Smooth muscle cell (in vitro differentiated cells): ENCODE data around the gene GUCY2F. TPM values are rescaled to one million over a fixed set of nuclear protein-coding genes. Genes with fewer than 3 reads are reported as not detected.

Experiments used
- DNase-seq: peaks from one replicate; lab custom pipeline; 2025; ENCODE audit not compliant: unreplicated experiment; lab: John Stamatoyannopoulos, UW
- H2AFZ ChIP-seq: fragments of 200-600 bp; sonication (generic); 2 replicates; pipeline ENCODE4 v1.6.0; 2016; ENCODE audit warnings: antibody characterized with exemption, low read depth, mild to moderate bottlenecking
- H3F3A ChIP-seq: fragments of 200-600 bp; sonication (generic); 2 replicates; pipeline ENCODE4 v1.6.0; 2017; ENCODE audit warnings: antibody characterized with exemption, low read depth
- H3K27ac ChIP-seq: fragments of 200-600 bp; sonication (generic); 2 replicates; pipeline ENCODE4 v1.5.1; 2016; ENCODE audit warnings: low read depth, mild to moderate bottlenecking
- H3K27me3 ChIP-seq: fragments of 200-600 bp; sonication (generic); 2 replicates; pipeline ENCODE4 v1.6.1; 2016; ENCODE audit warnings: low read depth, mild to moderate bottlenecking
- H3K36me3 ChIP-seq: fragments of 200-600 bp; sonication (generic); 2 replicates; pipeline ENCODE4 v1.5.1; 2016; ENCODE audit warnings: low read depth
- H3K4me1 ChIP-seq: fragments of 200-600 bp; sonication (generic); 2 replicates; pipeline ENCODE4 v1.5.1; 2016; ENCODE audit warnings: low read depth
- H3K4me2 ChIP-seq: fragments of 200-600 bp; sonication (generic); 2 replicates; pipeline ENCODE4 v1.6.0; 2016; ENCODE audit warnings: mild to moderate bottlenecking
- H3K4me3 ChIP-seq: fragments of 200-600 bp; sonication (generic); 2 replicates; pipeline ENCODE4 v1.5.1; 2016; ENCODE audit warnings: mild to moderate bottlenecking
- H3K79me2 ChIP-seq: fragments of 200-600 bp; sonication (generic); 2 replicates; pipeline ENCODE4 v1.6.0; 2016; ENCODE audit warnings: low read depth, mild to moderate bottlenecking
- H3K9ac ChIP-seq: fragments of 200-600 bp; sonication (generic); 2 replicates; pipeline ENCODE4 v1.6.0; 2016; ENCODE audit warnings: low read depth
- H3K9me3 ChIP-seq: fragments of 200-600 bp; sonication (generic); replicated peaks from 2 replicates; pipeline ENCODE4 v1.5.1; 2016; ENCODE audit warnings: low read depth
- H4K20me1 ChIP-seq: fragments of 200-600 bp; sonication (generic); 2 replicates; pipeline ENCODE4 v1.6.0; 2016; ENCODE audit warnings: low read depth
- whole genome bisulfite sequencing: methylation state at CpG from one replicate; pipeline ENCODE4 v1.1.7; 2016; ENCODE audit warnings: low lambda C conversion rate; 5-methylcytosine and 5-hydroxymethylcytosine counted together
- polyA plus RNA-seq: library from polyadenylated mRNA; unstranded; fragments of >200 nt; fragmentation: Nextera tagmentation; extraction: Ambion mirVana; gene quantifications from 2 replicates; pipeline ENCODE4 v1.2.1, GENCODE V29; 2016
- total RNA-seq: library from RNA; depleted of rRNA; stranded (reverse); fragments of >200 nt; gene quantifications from 2 replicates; pipeline ENCODE4 v1.2.3, GENCODE V29; 2014
- TF ChIP-seq, protein P1 (sequence below): fragments of 200-600 bp; sonication (generic); IDR thresholded peaks from 2 replicates; pipeline ENCODE4 v1.5.1; 2017; ENCODE audit warnings: borderline replicate concordance, mild to moderate bottlenecking, antibody characterized with exemption; ENCODE audit not compliant: insufficient read depth, poor library complexity, severe bottlenecking

GUCY2F gene
- total and polyA plus RNA-seq, 2 experiments from 2014 or later, result not detected

DNA sequence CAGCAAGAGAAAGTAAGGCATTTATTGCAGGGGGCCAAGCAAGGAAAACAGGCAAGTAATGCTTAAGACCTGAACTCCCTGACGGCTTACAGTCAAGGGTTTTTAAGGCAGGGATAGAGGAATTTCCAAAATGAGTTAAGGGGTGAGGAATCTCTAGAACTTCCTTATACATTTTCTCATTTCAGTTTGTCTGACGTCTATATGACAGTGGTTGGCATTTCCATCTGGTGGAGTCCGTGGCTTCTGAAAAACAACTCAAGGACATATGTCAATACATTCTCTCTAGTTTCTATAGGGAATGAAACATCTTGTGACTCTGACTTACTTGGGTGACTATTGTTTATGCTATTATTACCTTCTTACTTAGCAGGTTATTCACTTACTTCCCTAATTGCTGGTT is 19.3 kb upstream of the GUCY2F start:
- no peak for DNase-seq
- Histone ChIP-seq H3K36me3 (no peaks in the 10 kb centered on the region), H3K27ac (no peak overlapping the region), H3K4me3 (no peak overlapping the region), H3F3A (no peaks in the 10 kb centered on the region), H3K79me2 (no peaks in the 10 kb centered on the region), H4K20me1 (no peaks in the 10 kb centered on the region), H3K27me3 (no peaks in the 10 kb centered on the region), H3K9ac (no peak overlapping the region), H3K9me3 (no peaks in the 10 kb centered on the region), H3K4me1 (no peaks in the 10 kb centered on the region), H3K4me2 (no peak overlapping the region), H2AFZ (no peak overlapping the region)
- TF ChIP-seq, protein P1, sequence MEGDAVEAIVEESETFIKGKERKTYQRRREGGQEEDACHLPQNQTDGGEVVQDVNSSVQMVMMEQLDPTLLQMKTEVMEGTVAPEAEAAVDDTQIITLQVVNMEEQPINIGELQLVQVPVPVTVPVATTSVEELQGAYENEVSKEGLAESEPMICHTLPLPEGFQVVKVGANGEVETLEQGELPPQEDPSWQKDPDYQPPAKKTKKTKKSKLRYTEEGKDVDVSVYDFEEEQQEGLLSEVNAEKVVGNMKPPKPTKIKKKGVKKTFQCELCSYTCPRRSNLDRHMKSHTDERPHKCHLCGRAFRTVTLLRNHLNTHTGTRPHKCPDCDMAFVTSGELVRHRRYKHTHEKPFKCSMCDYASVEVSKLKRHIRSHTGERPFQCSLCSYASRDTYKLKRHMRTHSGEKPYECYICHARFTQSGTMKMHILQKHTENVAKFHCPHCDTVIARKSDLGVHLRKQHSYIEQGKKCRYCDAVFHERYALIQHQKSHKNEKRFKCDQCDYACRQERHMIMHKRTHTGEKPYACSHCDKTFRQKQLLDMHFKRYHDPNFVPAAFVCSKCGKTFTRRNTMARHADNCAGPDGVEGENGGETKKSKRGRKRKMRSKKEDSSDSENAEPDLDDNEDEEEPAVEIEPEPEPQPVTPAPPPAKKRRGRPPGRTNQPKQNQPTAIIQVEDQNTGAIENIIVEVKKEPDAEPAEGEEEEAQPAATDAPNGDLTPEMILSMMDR, result no peak
- 66% methylated on average over 3 of the region's 3 CpGs for WGBS

DNA sequence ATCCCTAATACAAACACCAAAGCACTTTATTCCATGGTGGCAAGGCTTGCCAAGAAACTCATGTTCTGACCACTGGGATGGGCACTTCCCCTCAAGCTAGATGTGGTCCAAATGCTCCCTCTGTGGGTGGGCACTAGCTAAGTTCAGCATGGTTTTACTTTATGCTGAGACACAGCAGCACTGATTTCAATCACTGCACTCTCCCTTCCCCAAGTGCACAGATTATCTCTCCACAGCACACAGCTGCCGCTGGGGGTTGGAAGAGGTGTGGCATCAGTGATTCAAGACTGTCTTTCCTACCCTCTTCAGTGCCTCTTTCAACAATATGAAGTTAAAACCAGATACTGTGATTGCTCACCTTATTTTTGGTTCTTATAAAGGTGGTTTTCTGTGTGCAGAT is 16.5 kb upstream of the GUCY2F start:
- Histone ChIP-seq H3F3A (no peaks in the 10 kb centered on the region), H3K4me1 (no peaks in the 10 kb centered on the region), H3K9ac (no peak overlapping the region), H4K20me1 (no peaks in the 10 kb centered on the region), H3K27me3 (no peaks in the 10 kb centered on the region), H3K9me3 (no peaks in the 10 kb centered on the region), H3K27ac (no peak overlapping the region), H3K79me2 (no peaks in the 10 kb centered on the region), H3K4me2 (no peak overlapping the region), H2AFZ (no peak overlapping the region), H3K36me3 (no peaks in the 10 kb centered on the region), H3K4me3 (no peak overlapping the region)
- no peak for DNase-seq
- whole genome bisulfite sequencing, result 69% methylated on average over 1 of the region's 1 CpG
- TF ChIP-seq, protein P1, result no peak

DNA sequence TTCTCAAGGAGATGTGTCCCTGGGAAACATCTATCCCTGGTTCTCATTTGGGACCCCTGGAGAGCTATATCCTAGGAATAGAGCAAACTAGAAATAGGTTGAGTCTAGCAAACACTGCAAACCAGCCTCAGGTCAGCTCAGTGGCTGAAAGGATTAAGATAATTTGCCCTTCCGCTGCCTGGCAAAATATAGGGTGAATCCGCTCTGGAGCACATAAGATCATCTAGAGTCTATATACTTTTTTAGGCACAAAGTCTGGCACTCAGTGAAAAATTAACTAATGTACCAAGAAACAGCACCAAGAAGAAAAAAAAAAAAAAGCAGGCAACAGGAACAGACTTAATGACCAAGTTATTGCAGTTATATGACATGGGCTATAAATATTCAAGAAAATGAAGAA is 7.3 kb upstream of the GUCY2F start:
- H3K79me2 ChIP-seq, result no peaks in the 10 kb centered on the region
- 86% methylated on average over 2 of the region's 2 CpGs for WGBS
- DNase-seq, result no peak
- no peaks in the 10 kb centered on the region for H3K36me3 ChIP-seq
- H3K4me3 ChIP-seq, result no peak overlapping the region
- no peaks in the 10 kb centered on the region for H4K20me1 ChIP-seq
- H3K27me3 ChIP-seq, result no peaks in the 10 kb centered on the region
- no peak overlapping the region for H3K27ac ChIP-seq
- no peak overlapping the region for H2AFZ ChIP-seq
- H3K4me1 ChIP-seq, result no peaks in the 10 kb centered on the region
- H3K9me3 ChIP-seq, result no peaks in the 10 kb centered on the region
- no peaks in the 10 kb centered on the region for H3F3A ChIP-seq
- H3K9ac ChIP-seq, result no peak overlapping the region
- H3K4me2 ChIP-seq, result no peak overlapping the region
- TF ChIP-seq, protein P1, result no peak

DNA sequence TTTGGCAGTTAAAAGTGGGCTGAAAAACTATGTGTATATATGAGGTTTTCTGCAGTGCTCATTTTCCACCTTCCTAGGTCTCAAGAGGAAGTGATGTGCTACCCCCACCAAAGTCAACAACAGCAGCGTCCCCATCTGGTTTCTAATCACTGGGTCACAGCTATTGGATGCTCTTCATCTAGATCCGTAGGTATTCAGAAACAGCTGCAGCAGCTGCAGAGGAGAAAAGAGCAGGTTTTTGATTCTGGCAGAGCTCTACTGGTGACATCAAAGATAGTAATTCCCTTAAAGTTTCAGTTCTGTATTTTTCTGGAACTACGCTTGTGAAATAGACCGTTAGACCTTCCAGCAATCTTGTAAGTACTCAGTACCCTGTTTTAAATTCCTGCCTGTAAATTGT is 5.8 kb upstream of the GUCY2F start:
- H3K4me1 ChIP-seq, result no peaks in the 10 kb centered on the region
- H3K4me2 ChIP-seq, result no peak overlapping the region
- no peaks in the 10 kb centered on the region for H3K36me3 ChIP-seq
- no peaks in the 10 kb centered on the region for H4K20me1 ChIP-seq
- H3F3A ChIP-seq, result no peaks in the 10 kb centered on the region
- no peaks in the 10 kb centered on the region for H3K9me3 ChIP-seq
- H3K27ac ChIP-seq, result no peak overlapping the region
- H3K27me3 ChIP-seq, result no peaks in the 10 kb centered on the region
- H2AFZ ChIP-seq, result no peak overlapping the region
- no peak for DNase-seq
- H3K9ac ChIP-seq, result no peak overlapping the region
- no peaks in the 10 kb centered on the region for H3K79me2 ChIP-seq
- 68% methylated on average over 4 of the region's 4 CpGs for WGBS
- no peak overlapping the region for H3K4me3 ChIP-seq
- TF ChIP-seq, protein P1, result no peak
